Adrenal gland (tissue), 5 donors: ENCODE results near the gene HNF1A.

Experiments
- CTCF ChIP-seq, 6 experiments: fragments of 450-650 bp in 4 of 6; fragments of 200-600 bp in 2 of 6; sonication (generic) in 1 of 6; IDR thresholded peaks; 1 replicate in 5 of 6; 2 replicates in 1 of 6; pipeline versions ENCODE4 v1.5.1 to v1.8.0; 2016 to 2021; ENCODE audit warnings: antibody characterized with exemption in 6 of 6, mild to moderate bottlenecking in 2 of 6, moderate library complexity in 1 of 6
- POLR2A ChIP-seq, 2 donors: fragments of 450-650 bp; IDR thresholded peaks; one replicate each; pipeline ENCODE4 v1.6.1; 2017; ENCODE audit warnings: antibody characterized with exemption in 2 of 2, mild to moderate bottlenecking in 2 of 2, moderate library complexity in 1 of 2
- donor health status: DM: no; HTN: no; CAD: no.

DNA sequence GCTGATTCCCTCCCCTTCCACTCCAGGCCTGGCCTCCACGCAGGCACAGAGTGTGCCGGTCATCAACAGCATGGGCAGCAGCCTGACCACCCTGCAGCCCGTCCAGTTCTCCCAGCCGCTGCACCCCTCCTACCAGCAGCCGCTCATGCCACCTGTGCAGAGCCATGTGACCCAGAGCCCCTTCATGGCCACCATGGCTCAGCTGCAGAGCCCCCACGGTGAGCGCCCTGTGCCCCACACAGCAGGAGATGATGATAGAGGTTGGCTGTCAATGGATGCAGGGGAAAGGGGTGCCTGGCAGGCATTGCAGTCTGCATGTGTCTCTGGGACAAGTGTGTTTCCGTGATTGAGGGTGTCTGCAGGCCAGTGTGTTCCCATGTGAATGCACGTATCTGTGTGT is 19.1 kb downstream of the HNF1A start:
- TF ChIP-seq CTCF (IDR thresholded peaks at IDR 0.05): no peak
- TF ChIP-seq POLR2A (IDR thresholded peaks at IDR 0.05): no peak
